GM21737 (cell line): ENCODE results near the gene NMNAT2.

Experiments
- ATAC-seq: cut with Tn5 transposase; IDR thresholded peaks from one replicate; pipeline ENCODE4 v1.9.1; 2021; ENCODE audit warnings: mild to moderate bottlenecking, moderate library complexity; ENCODE audit not compliant: unreplicated experiment

Gene NMNAT2

DNA sequence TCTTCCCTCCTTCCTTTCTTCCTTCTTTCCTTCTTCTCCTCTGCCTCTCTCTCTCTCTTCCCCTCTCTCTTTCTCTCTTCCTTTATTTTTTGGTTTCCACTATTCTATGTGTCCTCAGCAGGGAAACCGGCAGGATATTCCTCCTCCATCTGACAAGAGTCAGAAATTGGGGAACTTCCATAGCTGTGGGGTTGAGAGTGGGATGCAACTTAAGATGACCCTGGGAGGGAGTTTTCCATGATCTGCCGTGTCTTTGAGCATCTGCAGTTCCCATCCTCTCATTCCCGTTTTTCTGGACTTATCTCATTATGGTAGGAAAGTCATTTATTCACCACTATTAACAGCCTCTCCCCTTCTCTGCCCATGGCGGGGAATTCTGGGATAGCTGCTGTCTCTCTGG is 98.6 kb downstream of the NMNAT2 start:
- ATAC-seq = no peak

DNA sequence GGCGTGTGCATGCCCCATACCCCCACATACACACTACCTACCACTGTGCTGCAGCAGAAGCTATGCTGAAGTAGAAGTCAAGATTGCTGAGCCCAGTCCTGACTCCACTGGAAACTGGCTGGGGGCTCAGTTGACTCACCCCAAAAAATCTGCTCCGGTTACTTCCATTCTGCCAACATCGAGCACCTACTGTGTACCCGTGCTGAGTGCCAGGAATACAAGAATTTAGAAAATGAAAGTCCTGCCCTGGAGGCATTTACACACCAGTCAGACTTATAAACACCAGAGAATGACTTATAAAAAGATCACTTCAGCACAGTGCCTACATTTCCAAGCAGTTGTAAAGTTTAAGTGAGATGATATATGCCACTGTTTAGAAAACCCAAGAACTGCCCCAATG is 99.1 kb downstream of the NMNAT2 start:
- ATAC-seq = no peak

GRCh38 chr1:183318433-183318832 is 99.7 kb downstream of the NMNAT2 start:
- no peak for ATAC-seq

DNA sequence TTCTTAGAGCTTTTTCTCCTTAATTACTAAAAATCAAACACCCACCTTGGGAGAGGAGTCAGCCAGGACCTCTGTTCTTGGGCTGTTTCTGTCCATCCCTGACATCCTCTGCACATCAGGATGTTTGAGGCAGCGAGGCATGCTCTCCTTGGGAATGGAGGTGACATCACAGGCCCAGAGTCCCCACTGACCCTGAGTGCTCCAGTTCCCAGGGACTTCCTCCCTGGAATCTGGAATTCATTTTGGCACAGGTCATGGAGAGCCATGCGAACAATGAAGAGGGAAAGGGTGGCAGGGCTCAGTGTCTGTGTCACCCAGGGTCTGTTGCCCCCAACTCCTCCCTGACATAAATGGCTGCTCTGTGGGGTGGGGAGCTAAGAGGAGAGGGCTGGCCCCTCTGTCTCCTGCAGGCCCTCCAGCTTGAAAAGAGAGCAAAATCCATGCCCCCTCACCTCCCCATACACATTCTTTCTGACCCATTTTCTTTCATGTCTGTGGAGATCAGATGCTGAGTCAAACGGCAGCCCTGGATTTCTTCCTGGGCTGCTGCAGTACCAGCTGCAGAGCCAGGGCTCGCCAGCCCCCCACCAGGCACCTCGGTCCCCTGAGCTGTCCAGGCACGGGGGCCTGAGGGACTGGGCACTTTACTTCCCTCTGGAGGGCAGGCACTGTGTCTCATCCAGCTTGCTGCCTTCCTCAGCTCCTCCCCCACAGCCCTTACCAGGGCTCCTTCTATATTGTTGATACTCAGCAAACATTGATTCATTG is 102.0 kb downstream of the NMNAT2 start:
- ATAC-seq = no peak

- ATAC-seq = no peak
These were observed 105.1 kb downstream of the NMNAT2 start for GRCh38 chr1:183313063-183313462.

DNA sequence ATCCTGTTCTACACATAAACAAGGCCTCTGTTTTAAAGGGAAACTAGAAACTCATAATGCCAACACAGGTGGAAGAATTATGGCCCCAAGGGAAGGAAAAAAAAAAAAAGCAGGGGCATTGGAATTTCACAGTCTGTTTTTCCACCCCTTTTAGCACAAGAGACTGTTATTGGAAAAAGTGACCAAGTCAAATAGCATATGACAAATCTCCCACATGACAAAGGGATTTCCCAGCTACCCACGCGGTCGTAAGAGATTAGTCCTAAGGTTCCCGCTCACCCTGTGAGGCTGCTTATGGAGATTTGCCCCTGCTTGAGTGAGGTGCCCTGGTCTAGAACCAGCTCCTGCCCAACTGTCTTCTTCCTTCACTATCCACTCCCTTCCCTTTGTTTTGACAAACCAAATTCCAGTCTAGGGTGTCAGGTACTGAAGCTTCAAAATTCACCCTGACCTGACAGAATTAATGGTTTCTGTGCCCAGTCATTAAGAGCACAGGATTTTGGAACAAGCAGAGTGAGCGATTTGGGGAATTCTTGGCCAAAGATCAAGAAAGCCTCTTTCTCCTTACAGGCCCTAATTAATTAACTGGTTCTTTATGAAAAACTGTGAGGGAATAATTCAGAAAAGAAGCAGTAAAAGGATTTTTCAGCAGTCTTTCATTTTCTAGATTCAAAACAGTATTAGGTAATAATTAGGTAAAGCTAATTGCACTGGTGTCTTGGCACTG is 107.3 kb downstream of the NMNAT2 start:
- no peak for ATAC-seq

- ATAC-seq = no peak
These were observed 109.5 kb downstream of the NMNAT2 start for GRCh38 chr1:183308719-183309118.

DNA sequence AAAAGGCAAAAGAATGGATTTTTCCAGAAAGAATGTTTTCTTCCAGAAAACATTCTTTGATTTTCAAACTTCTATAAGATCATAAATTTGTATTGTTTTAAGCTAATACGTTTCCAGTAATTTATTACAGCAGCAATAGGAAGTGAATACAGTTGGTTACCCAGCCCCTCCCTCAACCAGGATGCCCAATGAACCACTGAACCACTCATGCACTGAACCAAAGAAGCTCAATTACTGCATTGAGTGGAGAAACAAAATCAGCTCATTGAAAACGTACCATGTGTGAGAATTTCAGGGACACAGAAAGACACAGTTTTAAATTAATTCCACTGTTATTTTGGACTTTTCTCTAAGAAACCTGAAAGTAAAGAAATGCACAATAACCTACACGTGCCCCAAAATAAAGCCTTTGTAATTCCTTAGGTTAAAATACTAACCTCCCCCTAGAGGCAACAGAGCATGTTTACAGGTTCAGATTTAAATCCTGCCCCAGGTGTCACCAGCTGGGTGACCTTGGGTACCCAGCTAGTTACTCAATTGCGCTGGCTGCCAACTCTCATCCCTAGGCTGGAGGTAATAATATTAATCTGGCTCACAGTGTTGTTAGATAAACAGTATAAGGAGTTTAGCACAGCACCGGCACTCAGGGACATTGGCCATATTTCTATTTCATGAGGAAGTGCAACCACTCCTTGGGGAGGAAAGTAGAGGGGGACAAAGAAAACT is 111.7 kb downstream of the NMNAT2 start:
- no peak for ATAC-seq

DNA sequence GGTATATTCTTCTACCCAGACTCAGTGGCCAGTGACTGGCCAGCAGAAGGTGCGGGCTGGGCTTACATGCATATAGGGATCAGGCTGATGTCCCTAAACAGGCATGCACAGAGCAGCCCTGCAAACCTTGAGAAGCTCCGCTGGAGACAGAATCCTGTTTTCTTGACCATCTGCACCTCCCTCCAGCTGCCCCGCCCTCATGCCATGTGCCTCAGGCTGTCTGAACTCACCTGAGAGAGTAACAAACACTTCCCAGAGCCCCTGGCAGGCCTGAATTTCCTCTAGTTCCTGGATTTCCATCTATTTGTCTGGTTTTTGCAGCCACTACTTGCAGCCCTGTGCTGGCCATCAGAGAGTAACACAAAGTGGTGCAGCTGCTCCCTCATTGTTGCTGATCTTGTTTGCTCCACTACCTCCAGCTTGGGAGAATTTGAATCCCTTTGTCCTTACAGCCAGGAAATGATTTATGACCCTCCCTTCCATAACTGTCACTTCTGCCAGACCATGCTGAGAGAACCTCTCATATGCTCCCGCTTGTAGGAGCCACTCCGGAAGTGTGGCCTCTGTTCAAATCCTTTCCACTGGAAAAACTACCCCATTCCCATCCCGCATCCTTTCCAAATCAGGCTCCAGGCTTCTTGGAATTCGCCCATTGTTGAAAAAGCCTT is 113.6 kb downstream of the NMNAT2 start:
- ATAC-seq = no peak

DNA sequence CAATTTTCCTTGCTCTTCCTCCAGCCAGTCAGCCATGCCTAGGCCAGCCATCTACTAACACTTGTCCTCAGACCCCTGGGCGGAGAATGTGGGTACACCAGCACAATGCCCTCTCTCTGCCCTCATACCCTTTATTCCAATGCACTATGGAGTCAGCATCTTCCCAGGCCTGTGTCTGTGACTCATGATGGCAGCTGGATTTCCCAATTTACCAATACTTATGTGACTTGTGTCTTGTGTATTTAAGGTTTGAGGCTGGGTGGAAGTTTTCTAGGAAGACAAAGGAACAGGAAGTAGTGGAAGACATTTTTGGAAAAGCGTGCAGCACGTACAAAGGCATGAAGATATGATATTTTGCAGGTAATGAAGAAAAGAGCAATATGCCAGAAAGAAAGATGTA is 114.3 kb downstream of the NMNAT2 start:
- no peak for ATAC-seq

DNA sequence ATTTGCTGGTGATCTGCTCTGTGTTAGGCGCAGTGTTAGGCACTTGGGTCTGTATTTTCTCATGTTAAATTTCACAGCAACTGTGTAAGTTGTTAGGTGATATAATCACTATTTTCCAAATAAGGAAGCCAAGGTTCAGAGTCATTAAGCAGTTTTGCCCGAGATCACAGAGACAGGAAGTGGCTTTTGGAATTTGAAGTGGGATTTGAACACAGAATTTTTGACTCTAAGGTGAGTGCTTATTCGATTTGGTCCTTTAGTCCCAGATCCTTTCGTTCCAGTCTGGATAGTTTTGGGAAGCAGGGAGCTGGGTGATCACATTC is 114.9 kb downstream of the NMNAT2 start:
- no peak for ATAC-seq

- no peak for ATAC-seq
These were observed 115.5 kb downstream of the NMNAT2 start for GRCh38 chr1:183302452-183303322.

DNA sequence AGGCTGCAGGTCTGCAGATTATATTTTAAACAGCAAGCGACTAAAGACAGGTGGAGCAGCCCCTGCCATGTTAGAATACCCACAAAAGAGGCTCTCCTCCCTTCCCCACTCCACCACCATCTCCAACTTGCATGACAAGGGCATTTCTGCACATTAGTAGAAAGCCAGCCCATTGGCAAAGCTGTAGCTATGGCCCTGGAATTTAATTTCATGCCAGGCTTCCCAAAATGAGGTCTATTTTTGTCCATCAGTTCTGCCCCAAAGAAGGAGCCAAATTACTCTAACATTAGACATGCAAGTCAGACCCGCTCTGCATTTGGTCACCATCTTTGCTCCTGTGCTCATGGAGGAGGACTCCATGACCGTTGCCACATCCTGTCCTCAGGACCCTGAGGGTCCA is 116.9 kb downstream of the NMNAT2 start:
- no peak for ATAC-seq

GRCh38 chr1:183300828-183301227 is 117.4 kb downstream of the NMNAT2 start:
- no peak for ATAC-seq

GRCh38 chr1:183300395-183300794 is 117.8 kb downstream of the NMNAT2 start:
- ATAC-seq = no peak

- no peak for ATAC-seq
These were observed 121.4 kb downstream of the NMNAT2 start for GRCh38 chr1:183296782-183297181.

DNA sequence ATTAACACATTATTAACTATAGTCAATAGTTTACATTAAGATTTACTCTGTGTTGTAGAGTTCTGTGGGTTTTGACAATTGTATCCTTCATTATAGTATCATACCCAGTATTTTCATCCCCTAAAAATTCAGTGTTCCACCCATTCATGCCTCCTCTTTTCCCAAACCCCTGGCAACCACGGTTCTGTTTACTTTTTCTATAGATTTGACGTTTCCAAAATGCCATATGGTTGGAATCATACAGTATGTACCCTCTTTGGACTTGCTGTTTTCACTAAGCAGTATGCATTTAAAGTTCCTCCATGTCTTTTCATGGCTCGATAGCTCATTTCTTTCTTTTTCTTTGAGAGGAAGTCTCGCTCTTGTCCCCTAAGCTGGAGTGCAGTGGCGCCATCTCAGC is 122.7 kb downstream of the NMNAT2 start:
- no peak for ATAC-seq

DNA sequence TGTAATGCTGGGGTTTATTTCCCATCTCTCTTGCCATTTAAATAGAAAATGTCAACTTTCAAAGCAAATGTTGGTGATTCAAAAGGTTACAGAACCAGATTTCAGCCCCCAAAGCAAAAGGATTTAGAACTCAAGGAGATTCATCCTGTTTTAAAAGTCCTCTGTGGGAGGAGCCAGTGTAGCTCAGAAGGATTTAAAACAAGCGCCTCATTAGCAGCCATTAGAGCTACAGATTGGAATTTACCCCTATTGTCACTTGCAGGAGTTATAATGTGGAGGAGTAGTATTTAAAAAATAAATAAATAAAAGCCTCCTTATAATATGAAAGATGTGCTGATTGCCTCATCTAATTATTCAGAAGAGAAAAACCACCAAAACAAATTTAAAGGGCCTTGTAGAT is 124.3 kb downstream of the NMNAT2 start:
- ATAC-seq = no peak

DNA sequence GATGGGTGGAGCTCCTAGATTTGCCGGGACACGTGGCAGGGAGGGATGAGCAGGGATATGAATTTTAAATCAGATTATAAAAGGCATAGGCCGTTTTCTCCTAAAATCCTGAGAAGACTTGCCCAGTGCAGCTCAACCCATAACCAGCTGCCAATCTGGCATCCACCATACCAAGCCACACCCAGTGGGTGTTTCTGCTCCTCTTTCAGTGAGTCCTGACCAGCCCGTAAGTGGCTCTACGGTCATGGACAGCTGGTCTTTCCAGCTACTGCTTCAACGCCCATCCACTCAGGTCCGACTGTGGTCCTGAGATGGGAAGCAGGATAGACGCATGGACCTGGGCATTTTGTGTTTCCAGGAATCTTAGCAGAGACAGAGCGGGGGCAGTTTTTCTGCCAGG is 124.9 kb downstream of the NMNAT2 start:
- no peak for ATAC-seq

- no peak for ATAC-seq
These were observed 126.2 kb downstream of the NMNAT2 start for GRCh38 chr1:183291802-183292514.
